ENCODE results near the gene TMEM231.
"Not testable (repeated sequence)": the region's sequence is repeated elsewhere in the genome, so short reads cannot be mapped to it uniquely, and the experiment has no call there.

Gene TMEM231

DNA sequence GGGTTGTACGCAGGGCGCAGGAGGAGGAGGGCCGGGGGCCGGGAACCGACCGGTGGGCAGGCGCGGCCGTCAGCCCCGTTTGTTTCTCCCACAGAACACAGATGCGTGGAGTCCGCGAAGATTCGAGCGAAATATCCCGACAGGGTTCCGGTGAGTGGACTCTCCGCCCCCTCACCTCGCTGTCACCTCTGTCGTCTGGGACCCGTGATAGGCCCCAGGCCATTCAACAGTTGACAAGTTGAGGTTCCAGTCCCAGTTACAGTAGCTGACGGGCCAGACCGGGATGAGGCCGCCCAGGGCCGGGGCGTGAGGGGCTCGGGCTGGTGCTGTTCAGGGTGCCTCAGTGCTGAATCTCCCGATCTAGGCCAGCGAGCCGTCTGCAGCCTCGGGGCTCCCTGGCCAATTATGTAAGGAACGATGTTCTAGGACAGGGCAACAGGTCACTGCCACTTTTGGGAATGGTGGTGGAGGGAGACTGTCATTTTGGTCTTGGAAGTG is 10.8 kb upstream of the TMEM231 start:
- no peak for DNase-seq (ENCODE audit: low read depth)

GRCh38 chr16:75566040-75566757 is 10.1 kb upstream of the TMEM231 start, which contains the start of gene GABARAPL2:
TSS of gene GABARAPL2 (plus strand) at chr16:75566379. CDS start at chr16:75566487, 108 bp downstream.
- peak; percentile 88 for DNase-seq (ENCODE audit: low read depth)

DNA sequence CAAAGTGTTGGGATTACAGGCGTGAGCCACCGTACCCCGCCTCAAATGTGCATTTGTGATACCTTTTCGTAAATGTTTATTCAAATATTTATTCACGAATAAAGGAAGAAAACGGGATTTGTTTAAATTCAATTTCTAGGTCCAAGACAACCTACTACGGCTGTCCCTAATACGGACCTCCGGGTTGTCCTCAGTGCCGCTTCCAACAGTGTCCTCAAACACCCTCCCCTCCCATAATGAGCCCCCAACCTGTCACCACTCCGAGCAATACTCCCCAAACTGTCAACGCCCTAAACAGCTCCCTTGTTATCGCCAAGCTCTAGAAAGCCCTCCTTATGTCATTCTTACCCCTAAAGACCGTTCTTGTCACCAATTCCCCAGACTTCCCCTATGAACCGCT is 9.6 kb upstream of the TMEM231 start:
- DNase-seq (ENCODE audit: low read depth): no peak

- DNase-seq (ENCODE audit: low read depth): no peak
These were observed 3.7 kb upstream of the TMEM231 start for GRCh38 chr16:75559564-75560372.

- no peak for DNase-seq (ENCODE audit: low read depth)
These were observed 2.9 kb upstream of the TMEM231 start for GRCh38 chr16:75558846-75559401.

DNA sequence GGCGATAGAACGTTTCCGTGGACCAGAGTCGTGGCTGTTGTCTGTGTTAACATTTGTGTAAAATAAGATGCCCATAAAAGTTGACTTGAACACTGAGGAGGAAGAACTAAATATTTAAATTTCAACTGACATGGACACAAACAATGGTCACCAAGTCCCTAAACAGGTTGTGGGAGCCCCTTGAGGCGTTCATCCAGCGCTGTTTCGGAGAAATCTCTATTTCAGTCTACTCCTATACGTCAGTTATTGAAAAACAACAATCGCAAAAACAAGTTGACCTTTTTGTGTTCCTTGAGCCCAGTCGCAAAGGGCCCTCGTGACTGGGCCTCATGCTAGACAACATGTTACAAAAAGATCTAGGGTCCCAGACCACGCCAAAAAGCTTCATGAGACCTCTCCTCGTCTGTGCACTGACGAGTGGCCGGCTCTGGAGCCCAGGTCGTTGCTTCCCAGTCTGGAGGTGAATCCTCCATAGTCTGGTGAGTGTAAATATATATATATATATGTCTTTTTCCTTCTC is 439 bp upstream of the TMEM231 start:
- DNase-seq (ENCODE audit: low read depth): no peak

DNA sequence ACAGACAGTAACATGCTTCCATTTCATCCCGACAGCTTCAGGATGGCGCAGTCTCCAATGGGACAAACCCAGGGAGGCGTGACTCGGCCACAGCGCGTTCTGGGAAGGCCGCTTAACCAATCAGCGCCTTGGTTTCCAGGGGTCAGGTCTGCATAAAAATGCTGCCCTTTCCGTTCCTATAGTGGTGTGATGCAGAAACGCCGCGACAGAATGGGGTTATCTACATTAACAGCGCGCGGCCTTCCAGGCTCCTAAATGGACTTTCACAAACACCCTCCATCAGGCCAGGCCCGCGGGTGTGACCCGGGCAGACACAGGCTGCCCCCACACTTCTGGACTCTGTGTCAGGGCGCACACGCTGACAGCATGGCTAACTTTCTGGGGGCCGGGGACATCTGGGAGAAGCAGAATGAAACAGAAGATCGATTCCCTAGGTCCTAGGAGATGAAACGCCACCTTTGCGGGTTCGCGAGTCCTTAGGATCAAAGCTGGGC is 792 bp downstream of the TMEM231 start:
- no peak for DNase-seq (ENCODE audit: low read depth)

DNA sequence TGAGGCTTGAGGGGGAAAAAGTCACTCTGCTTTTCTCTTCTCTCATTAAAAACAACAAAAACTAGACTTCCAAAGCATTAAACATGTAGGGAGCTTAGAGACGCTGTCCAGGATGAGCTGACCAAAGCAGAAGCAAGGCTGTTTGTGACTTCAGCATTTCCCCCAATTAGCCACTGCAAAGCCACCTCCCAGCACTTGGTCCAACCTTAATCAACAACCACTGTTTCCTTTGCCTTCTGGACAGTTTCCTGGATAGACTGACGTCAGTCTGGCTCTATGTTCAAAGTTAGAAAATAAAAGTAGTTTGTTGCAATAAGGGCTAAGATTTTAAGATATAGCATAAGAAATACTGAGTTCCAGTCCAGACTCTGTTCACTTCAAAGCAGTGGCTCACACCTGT is 3.1 kb downstream of the TMEM231 start:
- no peak for DNase-seq (ENCODE audit: low read depth)

DNA sequence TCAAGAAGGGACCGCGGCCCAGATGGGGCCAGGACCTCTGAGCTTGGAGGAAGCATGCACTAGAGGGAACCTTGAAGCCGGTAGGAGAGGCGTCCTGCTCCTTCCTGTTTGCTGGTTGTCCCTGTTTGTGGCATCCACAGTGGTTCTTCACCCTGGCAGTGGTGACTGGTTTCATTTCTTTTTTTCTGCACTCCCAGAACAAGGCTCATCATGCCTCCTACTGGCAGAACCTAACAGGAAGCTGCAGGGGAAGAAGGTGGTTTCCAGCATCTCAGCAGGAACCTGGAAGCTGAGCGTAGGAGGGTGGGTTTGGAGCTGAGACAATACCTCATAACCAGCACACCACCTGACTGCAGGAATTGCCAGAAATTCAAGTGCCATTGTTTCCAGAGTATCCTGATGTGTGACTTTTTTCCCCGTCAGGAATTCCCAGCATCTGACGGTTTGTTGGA is 5.8 kb downstream of the TMEM231 start:
- DNase-seq (ENCODE audit: low read depth): no peak

DNA sequence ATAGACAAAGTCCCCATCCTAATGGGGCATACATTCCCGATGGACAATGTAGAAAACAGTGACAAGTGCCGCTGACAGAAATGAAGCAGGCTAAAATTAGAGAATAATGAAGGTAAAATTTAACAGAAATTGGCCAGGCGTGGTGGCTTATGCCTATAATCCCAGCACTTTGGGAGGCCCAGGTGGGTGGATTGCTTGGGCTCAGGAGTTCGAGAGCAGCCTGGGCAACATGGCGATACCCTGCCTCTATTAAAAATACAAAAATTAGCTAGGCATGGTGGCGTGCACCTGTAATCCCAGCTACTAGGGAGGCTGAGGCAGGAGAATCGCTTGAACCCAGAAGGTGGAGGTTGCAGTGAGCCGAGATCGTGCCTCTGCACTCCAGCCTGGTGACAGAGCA is 7.6 kb downstream of the TMEM231 start:
- not testable (repeated sequence) for DNase-seq (ENCODE audit: low read depth)

DNA sequence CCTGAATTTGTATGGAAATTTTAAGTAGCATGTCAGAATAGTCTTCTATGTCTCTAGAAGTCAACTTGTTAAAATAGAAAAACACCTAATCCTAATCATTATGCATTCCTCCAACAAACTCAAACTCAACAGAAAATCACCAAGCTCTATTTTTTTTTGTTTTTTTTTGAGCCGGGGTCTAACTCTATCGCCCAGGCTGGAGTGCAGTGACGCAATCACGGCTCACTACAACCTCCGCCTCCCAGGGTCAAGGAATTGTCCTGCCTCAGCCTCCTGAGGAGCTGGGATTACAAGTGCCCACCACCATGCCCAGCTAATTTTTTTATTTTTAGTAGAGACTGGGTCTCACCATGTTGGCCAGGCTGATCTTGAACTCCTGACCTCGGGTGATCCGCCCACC is 9.8 kb downstream of the TMEM231 start:
- DNase-seq (ENCODE audit: low read depth): no peak

DNA sequence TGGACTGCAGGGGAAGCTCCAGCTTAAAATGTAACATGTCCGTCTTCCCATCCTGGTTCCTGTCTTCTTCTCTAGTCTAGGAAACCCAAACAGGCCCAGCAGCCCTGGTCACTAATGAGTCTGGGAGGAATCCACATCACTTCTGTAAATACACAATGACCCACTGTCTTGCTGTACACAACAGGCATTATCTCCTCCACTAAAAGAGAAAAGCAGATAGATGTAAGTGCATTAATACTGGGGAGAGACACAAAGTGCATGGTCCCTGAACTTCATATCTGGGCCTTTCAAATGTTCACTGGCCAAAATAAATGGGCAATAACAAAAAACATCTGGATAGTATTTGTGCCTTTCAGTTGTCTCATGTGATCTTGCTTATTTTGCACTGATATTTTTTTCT is 10.2 kb downstream of the TMEM231 start:
- DNase-seq (ENCODE audit: low read depth): not testable (repeated sequence)

DNA sequence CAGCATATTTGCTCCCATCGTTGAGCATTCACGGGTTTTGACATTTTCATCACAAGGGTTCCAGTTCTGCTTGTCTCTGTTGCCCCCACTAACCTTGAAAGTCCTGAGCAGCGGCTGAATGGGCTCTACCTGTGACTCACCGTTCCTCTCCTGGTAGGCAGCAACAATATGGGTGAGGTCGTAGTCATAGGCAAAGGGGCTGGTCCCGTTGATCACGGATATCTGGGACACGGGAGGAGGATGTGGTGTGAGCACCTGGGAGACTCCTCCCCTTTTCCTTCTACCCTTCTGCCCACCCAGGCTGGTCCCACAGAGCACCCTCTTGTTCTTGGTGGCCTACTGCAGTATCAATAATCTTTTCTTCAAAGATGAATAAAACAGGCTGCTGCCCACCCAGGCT is 13.6 kb downstream of the TMEM231 start:
- not testable (repeated sequence) for DNase-seq (ENCODE audit: low read depth)

DNA sequence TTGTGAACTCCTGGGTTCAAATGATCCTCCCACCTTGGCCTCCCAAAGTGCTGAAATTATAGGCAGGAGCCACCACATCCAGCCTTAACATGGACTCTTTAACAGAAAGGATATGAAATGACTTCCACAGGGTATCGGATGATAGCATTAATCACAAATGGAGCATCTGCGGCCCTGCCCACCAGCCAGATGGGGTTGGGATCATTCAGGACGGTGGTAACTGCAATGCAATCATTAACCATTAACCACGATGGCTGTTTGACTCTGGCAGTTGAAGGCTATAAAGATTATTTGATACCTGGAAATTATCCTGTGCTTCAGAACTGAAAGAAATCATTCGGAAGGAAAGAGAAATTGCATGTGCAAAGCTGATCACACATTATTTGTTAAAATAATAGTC is 14.8 kb downstream of the TMEM231 start:
- DNase-seq (ENCODE audit: low read depth): no peak

- DNase-seq (ENCODE audit: low read depth): not testable (repeated sequence)
These were observed 17.0 kb downstream of the TMEM231 start for GRCh38 chr16:75538882-75539565.

- DNase-seq (ENCODE audit: low read depth): no peak
These were observed 18.3 kb downstream of the TMEM231 start for GRCh38 chr16:75537776-75538175.

DNA sequence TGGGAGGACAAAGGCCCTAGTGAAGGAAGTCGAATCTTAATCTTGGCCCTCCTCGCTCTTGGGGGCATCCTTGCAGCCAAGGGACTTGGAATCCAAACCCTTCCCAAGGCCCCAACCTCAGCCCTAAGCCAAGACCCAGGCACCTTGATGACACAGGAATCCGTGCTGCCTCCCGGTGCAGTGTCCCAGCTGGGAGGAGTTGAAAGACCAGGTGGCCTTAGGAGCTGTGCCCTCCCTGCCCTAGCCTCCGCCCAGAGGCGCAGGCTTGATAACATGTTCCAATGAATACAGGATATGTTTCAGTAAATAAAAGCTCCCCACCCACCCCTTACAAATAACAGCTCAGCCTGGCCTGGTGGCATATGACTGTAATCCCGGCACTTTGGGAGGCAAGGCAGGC is 20.2 kb downstream of the TMEM231 start, which contains the start of gene CHST5:
Gene CHST5, minus strand, starts transcription at position 208 of the 400 bp plus-strand sequence. CDS start 5,724 bp downstream, outside the sequence.
- no peak for DNase-seq (ENCODE audit: low read depth)

DNA sequence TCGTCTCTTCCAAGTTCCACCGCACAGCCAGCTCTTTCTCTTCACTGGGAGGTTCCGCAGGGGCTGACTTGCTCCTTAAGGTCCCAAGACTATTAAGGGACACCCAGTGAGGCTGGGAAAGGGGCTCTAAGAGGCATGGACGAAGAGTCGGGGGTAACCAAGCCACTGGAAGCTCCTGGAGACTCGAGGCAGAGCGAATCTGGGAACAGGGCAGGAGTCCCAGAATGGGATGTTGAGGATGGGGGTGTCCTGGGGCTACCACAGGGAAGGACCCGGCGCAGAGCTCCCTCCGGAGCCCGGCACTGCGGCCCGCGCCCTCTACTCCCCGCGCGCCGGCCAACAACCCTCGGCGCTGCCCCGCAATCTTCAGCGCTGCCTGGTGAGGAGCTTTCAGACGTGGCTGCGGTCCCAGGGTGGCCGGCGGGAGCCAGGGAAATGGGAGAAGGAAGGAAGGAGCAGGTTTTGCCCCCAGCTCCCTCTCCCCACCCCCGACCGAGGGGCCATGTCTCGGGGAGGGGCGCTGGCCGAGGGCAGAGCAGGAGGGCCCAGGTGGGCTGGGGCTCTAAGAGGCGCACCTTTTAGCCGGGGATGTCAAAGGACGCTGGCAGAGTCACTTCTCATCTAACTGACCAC is 20.7 kb downstream of the TMEM231 start:
- DNase-seq (ENCODE audit: low read depth): no peak

DNA sequence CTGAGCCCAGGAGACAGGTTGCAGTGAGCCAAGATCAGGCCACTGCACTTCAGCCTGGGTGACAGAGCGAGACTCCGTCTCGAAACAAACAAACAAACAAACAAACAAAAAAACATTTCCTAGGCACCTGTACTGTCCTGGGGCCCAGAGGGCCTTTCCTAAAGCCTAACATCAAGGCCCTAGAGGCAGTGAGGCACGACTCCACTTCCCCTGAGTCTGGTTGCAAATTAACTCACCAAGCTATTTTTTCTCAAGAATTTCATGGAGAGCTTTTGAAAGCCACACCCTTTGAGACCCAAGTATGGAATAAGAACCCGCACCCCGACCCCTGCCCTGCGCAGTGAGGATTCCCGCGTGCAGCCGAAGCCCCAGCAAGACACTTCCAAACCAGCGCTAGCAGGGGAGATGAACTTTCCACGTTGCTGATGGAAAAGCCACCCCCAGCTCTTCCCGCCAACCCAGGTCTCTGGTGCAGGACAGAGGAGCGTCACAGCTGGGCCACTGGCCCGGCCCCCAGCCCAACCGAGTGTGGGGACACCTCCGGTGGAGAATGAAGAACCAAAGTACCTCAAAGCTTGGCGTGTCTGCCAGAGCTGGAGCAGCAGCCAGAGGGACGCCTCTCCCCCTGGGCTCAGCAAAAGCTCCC is 21.4 kb downstream of the TMEM231 start:
- no peak for DNase-seq (ENCODE audit: low read depth)

DNA sequence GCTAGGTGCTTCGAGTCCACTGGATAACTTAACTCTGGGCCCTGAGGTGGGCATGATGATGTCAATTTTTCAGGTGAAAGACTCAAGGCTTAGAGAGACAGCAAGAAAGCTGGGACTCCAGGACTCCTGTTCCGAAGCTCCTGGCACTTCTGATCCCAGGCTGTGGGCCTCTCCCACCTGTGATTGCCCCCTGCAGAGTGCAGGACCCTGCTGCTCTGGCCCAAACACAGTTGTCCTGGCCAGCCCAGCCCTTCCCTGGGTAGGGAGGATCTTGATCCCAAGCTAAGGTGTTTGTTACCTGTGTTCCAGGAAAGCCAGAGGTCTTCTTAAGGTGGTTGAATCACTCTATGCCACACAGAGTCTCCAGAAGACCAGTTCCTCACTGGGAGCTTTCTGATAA is 23.3 kb downstream of the TMEM231 start:
- DNase-seq (ENCODE audit: low read depth): no peak
